ENCODE results near the gene BAZ2B.

- TF ChIP-seq CTCF (IDR thresholded peaks at IDR 0.05), result no peak
- no peak for TF ChIP-seq POLR2A (IDR thresholded peaks at IDR 0.05)
Measured at GRCh38 chr2:159461076-159461475, 155.3 kb downstream of the BAZ2B start.
